Parietal lobe (tissue), 1 donor: ENCODE data around the gene PRR30. TPM values are rescaled to one million over a fixed set of nuclear protein-coding genes. Genes with fewer than 3 reads are reported as not detected.

Experiments
- total RNA-seq: library from RNA; depleted of rRNA; stranded (reverse); fragments of >200 nt; gene quantifications from one replicate; pipeline ENCODE4 v1.2.3, GENCODE V29; 2014

Gene PRR30
- not detected for total RNA-seq

GRCh38 chr2:27139310-27139709 is at the start of gene PRR30:
TSS of gene PRR30 (minus strand) at chr2:27139410. CDS start at chr2:27138329, 1,081 bp downstream.

GRCh38 chr2:27148801-27149439 is 9.7 kb upstream of the PRR30 start, which contains the start of gene TCF23:
TSS of gene TCF23 (plus strand) at chr2:27149004. CDS start at chr2:27149134, 130 bp downstream.

GRCh38 chr2:27133905-27134780 is 5.1 kb downstream of the PRR30 start, which contains the start of gene PREB:
TSS of gene PREB (minus strand) at chr2:27134636. CDS start at chr2:27134421, 215 bp downstream.

GRCh38 chr2:27123302-27124150 is 15.7 kb downstream of the PRR30 start, which contains the start of gene ABHD1:
TSS of gene ABHD1 (plus strand) at chr2:27123815. CDS start at chr2:27123949, 134 bp downstream.

GRCh38 chr2:27118525-27119329 is 20.5 kb downstream of the PRR30 start, which contains the start of gene CGREF1:
TSS of gene CGREF1 (minus strand) at chr2:27119128. CDS start at chr2:27104366, 14,762 bp downstream.

Other genes with a start within 250 kb of the PRR30 start
- gene MAPRE3, start 168.8 kb downstream of the PRR30 start, total RNA-seq: 35.7 TPM
- 15.7 TPM for gene TMEM214, start 106.4 kb downstream of the PRR30 start, total RNA-seq
- 16.3 TPM for gene AGBL5, start 87.7 kb downstream of the PRR30 start, total RNA-seq
- gene OST4, start 67.8 kb downstream of the PRR30 start, total RNA-seq: 192 TPM
- 2.2 TPM for gene EMILIN1, start 60.8 kb downstream of the PRR30 start, total RNA-seq
- 6.9 TPM for gene KHK, start 52.6 kb downstream of the PRR30 start, total RNA-seq
- 29.1 TPM for gene CGREF1, start 20.3 kb downstream of the PRR30 start, total RNA-seq
- 0.31 TPM for gene ABHD1, start 15.6 kb downstream of the PRR30 start, total RNA-seq
- 21.9 TPM for gene PREB, start 4.8 kb downstream of the PRR30 start, total RNA-seq
- not detected for gene TCF23, start 9.6 kb upstream of the PRR30 start, total RNA-seq
- 35.4 TPM for gene ATRAID, start 72.6 kb upstream of the PRR30 start, total RNA-seq
- 28.8 TPM for gene SLC5A6, start 72.9 kb upstream of the PRR30 start, total RNA-seq
- 20.7 TPM for gene CAD, start 78.0 kb upstream of the PRR30 start, total RNA-seq
- 0.31 TPM for gene SLC30A3, start 123.6 kb upstream of the PRR30 start, total RNA-seq
- not detected for gene DNAJC5G, start 136.0 kb upstream of the PRR30 start, total RNA-seq
- not detected for gene TRIM54, start 143.0 kb upstream of the PRR30 start, total RNA-seq
- gene UCN, start 169.0 kb upstream of the PRR30 start, total RNA-seq: not detected
- gene MPV17, start 183.7 kb upstream of the PRR30 start, total RNA-seq: 107 TPM
- gene GTF3C2, start 217.4 kb upstream of the PRR30 start, total RNA-seq: 56.7 TPM
- gene EIF2B4, start 230.9 kb upstream of the PRR30 start, total RNA-seq: 20.7 TPM
- 57.0 TPM for gene SNX17, start 231.2 kb upstream of the PRR30 start, total RNA-seq
- 12.8 TPM for gene ZNF513, start 241.3 kb upstream of the PRR30 start, total RNA-seq